ENCODE results near the gene CIDEB. TPM values are rescaled to one million over a fixed set of nuclear protein-coding genes. Genes with fewer than 3 reads are reported as not detected.

Gene CIDEB
- total RNA-seq, 4 donors from 2014 or later, result 6.7 to 168 (median 23.6) TPM

GRCh38 chr14:24267516-24267915 is 40.3 kb downstream of the CIDEB start:
- peaks cover 0 to 18% (median 0%) of the 10 kb centered on the region in 4 donors for H3K36me3 ChIP-seq
- no peak for DNase-seq
- in situ Hi-C loops (cut with MboI; ENCODE audit: low pct_ligation_motif_present in 1 of 4, low pct_unique_long_range_greater_than_20kb in 1 of 4, low sequenced_read_pairs in 3 of 4), result no loop called here

GRCh38 chr14:24266344-24267244 is 41.2 kb downstream of the CIDEB start:
- peaks cover 0 to 18% (median 0%) of the 10 kb centered on the region in 4 donors for H3K36me3 ChIP-seq
- no peak overlapping the region for H3K27ac ChIP-seq
- H3K27me3 ChIP-seq, result no peaks in the 10 kb centered on the region
- WGBS, 2 donors (ENCODE audit: low coverage in 1 of 2), result 85 to 95% methylated on average over 9 to 17 of the region's 18 CpGs
- no peaks in the 10 kb centered on the region for H3K9me3 ChIP-seq
- intact Hi-C loops (cut with DNase I; ENCODE audit: low total_unique reads), result no loop called here
- in situ Hi-C loops (cut with MboI; ENCODE audit: low pct_ligation_motif_present in 1 of 4, low pct_unique_long_range_greater_than_20kb in 1 of 4, low sequenced_read_pairs in 3 of 4), result no loop called here
- peaks cover 0 to 5% (median under 1%) of the 10 kb centered on the region in 4 donors for H3K4me1 ChIP-seq
- TF ChIP-seq, protein P1, sequence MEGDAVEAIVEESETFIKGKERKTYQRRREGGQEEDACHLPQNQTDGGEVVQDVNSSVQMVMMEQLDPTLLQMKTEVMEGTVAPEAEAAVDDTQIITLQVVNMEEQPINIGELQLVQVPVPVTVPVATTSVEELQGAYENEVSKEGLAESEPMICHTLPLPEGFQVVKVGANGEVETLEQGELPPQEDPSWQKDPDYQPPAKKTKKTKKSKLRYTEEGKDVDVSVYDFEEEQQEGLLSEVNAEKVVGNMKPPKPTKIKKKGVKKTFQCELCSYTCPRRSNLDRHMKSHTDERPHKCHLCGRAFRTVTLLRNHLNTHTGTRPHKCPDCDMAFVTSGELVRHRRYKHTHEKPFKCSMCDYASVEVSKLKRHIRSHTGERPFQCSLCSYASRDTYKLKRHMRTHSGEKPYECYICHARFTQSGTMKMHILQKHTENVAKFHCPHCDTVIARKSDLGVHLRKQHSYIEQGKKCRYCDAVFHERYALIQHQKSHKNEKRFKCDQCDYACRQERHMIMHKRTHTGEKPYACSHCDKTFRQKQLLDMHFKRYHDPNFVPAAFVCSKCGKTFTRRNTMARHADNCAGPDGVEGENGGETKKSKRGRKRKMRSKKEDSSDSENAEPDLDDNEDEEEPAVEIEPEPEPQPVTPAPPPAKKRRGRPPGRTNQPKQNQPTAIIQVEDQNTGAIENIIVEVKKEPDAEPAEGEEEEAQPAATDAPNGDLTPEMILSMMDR (IDR thresholded peaks at IDR 0.05), result no peak
- TF ChIP-seq EP300 (IDR thresholded peaks at IDR 0.05; ENCODE audit: low read depth) (no peak), POLR2AphosphoS5 (IDR thresholded peaks at IDR 0.05) (no peak), POLR2A (IDR thresholded peaks at IDR 0.05) (no peak)
- DNase-seq, result no peak
- H3K4me3 ChIP-seq, result no peak overlapping the region

More at GRCh38 chr14:24267516-24267915, 40.3 kb downstream of the CIDEB start:
- intact Hi-C loops (cut with DNase I; ENCODE audit: low total_unique reads), result no loop called here
- H3K4me1 ChIP-seq, result peaks cover 0 to 14% (median 2%) of the 10 kb centered on the region in 4 donors
- no peak overlapping the region for H3K4me3 ChIP-seq
- no peak overlapping the region for H3K27ac ChIP-seq
- H3K27me3 ChIP-seq, result no peaks in the 10 kb centered on the region
- TF ChIP-seq, protein P1 (IDR thresholded peaks at IDR 0.05), result no peak
- TF ChIP-seq POLR2AphosphoS5 (IDR thresholded peaks at IDR 0.05) (no peak), EP300 (IDR thresholded peaks at IDR 0.05; ENCODE audit: low read depth) (no peak), POLR2A (IDR thresholded peaks at IDR 0.05) (no peak)
- whole genome bisulfite sequencing, 2 donors (ENCODE audit: low coverage in 1 of 2), result 93% methylated on average over 9 of the region's 9 CpGs; no CpG with 5 or more reads in 1 of the 2 donors
- no peaks in the 10 kb centered on the region for H3K9me3 ChIP-seq

GRCh38 chr14:24264298-24264697 is 43.5 kb downstream of the CIDEB start:
- Histone ChIP-seq H3K27ac (no peak overlapping the region), H3K4me1 (no peaks in the 10 kb centered on the region), H3K27me3 (no peaks in the 10 kb centered on the region), H3K36me3 (peaks cover 0 to 18% (median 0%) of the 10 kb centered on the region in 4 donors), H3K9me3 (no peaks in the 10 kb centered on the region), H3K4me3 (no peak overlapping the region)
- TF ChIP-seq POLR2A (IDR thresholded peaks at IDR 0.05), result no peak
- TF ChIP-seq, protein P1 (IDR thresholded peaks at IDR 0.05), result no peak
- TF ChIP-seq POLR2AphosphoS5 (IDR thresholded peaks at IDR 0.05), result no peak
- TF ChIP-seq EP300 (IDR thresholded peaks at IDR 0.05; ENCODE audit: low read depth), result no peak
- no peak for DNase-seq
- in situ Hi-C loops (cut with MboI; ENCODE audit: low pct_ligation_motif_present in 1 of 4, low pct_unique_long_range_greater_than_20kb in 1 of 4, low sequenced_read_pairs in 3 of 4) (no loop called here), intact Hi-C loops (cut with DNase I; ENCODE audit: low total_unique reads) (no loop called here)
- WGBS, 2 donors (ENCODE audit: low coverage in 1 of 2), result 81% methylated on average over 6 of the region's 6 CpGs; no CpG with 5 or more reads in 1 of the 2 donors

DNA sequence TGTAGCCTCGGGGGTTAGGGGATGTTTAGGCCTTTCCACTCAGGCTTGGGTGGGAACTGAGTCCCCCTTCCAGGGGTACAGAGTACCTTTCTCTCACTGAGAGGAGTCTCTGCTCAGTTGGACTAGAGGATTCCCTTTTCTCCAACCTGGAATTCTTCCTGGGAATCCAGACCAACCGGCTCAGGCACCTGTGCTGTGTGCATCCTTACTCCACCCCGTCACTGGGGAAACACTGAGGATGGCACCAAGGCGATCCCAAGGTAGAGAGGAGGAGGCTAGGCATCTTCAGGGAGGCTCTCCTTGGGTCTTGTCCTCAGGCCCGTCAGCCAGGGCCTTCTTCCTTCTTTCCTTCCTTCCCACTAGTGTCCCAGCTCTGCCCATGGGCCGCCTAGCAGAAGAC is 43.9 kb downstream of the CIDEB start:
- intact Hi-C loops (cut with DNase I; ENCODE audit: low total_unique reads), result no loop called here
- Histone ChIP-seq H3K27me3 (no peaks in the 10 kb centered on the region), H3K36me3 (peaks cover 0 to 18% (median 0%) of the 10 kb centered on the region in 4 donors), H3K4me3 (no peak overlapping the region), H3K27ac (no peak overlapping the region), H3K4me1 (no peaks in the 10 kb centered on the region), H3K9me3 (no peaks in the 10 kb centered on the region)
- 84% methylated on average over 6 of the region's 6 CpGs; no CpG with 5 or more reads in 1 of the 2 donors for WGBS, 2 donors (ENCODE audit: low coverage in 1 of 2)
- DNase-seq, result no peak
- TF ChIP-seq POLR2A (IDR thresholded peaks at IDR 0.05), result no peak
- in situ Hi-C loops (cut with MboI; ENCODE audit: low pct_ligation_motif_present in 1 of 4, low pct_unique_long_range_greater_than_20kb in 1 of 4, low sequenced_read_pairs in 3 of 4), result no loop called here
